Gastroesophageal sphincter (tissue), 3 donors: Measurements from ENCODE around the gene IGSF9.

ENCODE experiments used
- EP300 ChIP-seq: sonication (generic); formaldehyde crosslinking; IDR thresholded peaks from one replicate; pipeline ENCODE4 v1.6.1; 2017; ENCODE audit warnings: antibody characterized with exemption, mild to moderate bottlenecking
- POLR2AphosphoS5 ChIP-seq: sonication (generic); formaldehyde crosslinking; IDR thresholded peaks from one replicate; pipeline ENCODE4 v1.6.1; 2017; ENCODE audit warnings: antibody characterized with exemption
- TF ChIP-seq, protein P1 (sequence below), 4 experiments: fragments of 200-600 bp in 2 of 4; fragments of 450-650 bp in 2 of 4; sonication (generic) in 1 of 4; IDR thresholded peaks; one replicate each; pipeline ENCODE4 v1.5.1; 2017 to 2019; ENCODE audit warnings: antibody characterized with exemption in 4 of 4, mild to moderate bottlenecking in 2 of 4, moderate library complexity in 2 of 4

- TF ChIP-seq, protein P1, sequence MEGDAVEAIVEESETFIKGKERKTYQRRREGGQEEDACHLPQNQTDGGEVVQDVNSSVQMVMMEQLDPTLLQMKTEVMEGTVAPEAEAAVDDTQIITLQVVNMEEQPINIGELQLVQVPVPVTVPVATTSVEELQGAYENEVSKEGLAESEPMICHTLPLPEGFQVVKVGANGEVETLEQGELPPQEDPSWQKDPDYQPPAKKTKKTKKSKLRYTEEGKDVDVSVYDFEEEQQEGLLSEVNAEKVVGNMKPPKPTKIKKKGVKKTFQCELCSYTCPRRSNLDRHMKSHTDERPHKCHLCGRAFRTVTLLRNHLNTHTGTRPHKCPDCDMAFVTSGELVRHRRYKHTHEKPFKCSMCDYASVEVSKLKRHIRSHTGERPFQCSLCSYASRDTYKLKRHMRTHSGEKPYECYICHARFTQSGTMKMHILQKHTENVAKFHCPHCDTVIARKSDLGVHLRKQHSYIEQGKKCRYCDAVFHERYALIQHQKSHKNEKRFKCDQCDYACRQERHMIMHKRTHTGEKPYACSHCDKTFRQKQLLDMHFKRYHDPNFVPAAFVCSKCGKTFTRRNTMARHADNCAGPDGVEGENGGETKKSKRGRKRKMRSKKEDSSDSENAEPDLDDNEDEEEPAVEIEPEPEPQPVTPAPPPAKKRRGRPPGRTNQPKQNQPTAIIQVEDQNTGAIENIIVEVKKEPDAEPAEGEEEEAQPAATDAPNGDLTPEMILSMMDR (IDR thresholded peaks at IDR 0.05), result no peak
- TF ChIP-seq POLR2AphosphoS5 (no peak), EP300 (no peak)
Observed at GRCh38 chr1:159880430-159880829, 65.0 kb downstream of the IGSF9 start.
